ENCODE results near the gene CCDC188.

CCDC188 gene

GRCh38 chr22:20115691-20116375 is 35.0 kb downstream of the CCDC188 start, which contains the start of gene RANBP1:
Gene RANBP1, plus strand, starts transcription at chr22:20116104. Its CDS starts 81 bp downstream, at chr22:20116185.
- Mint-ChIP-seq H3K36me3 (ENCODE audit: low read depth) (peaks cover 24% of the 10 kb centered on the region), H3K27me3 (ENCODE audit: low read depth) (no peaks in the 10 kb centered on the region), H3K9me3 (no peaks in the 10 kb centered on the region), H3K27ac (peak within 1 kb of the TSS; percentile 89 to 96 (median 89)), H3K4me3 (peak within 1 kb of the TSS; percentile 89 to 94 (median 94)), H3K4me1 (peaks cover 11% of the 10 kb centered on the region)
- TF ChIP-seq CTCF (IDR thresholded peaks at IDR 0.05; ENCODE audit: unreplicated experiment in 3 of 3): no peak

GRCh38 chr22:20114506-20115475 is 36.1 kb downstream of the CCDC188 start:
- peak overlapping the region; percentile 65 to 94 (median 84) for H3K4me3 Mint-ChIP-seq
- no peak for TF ChIP-seq CTCF (IDR thresholded peaks at IDR 0.05; ENCODE audit: unreplicated experiment in 3 of 3)
- H3K27ac Mint-ChIP-seq: peak overlapping the region; percentile 14 to 41 (median 37)
- H3K36me3 Mint-ChIP-seq (ENCODE audit: low read depth): peaks cover 21% of the 10 kb centered on the region
- H3K9me3 Mint-ChIP-seq: no peaks in the 10 kb centered on the region
- no peaks in the 10 kb centered on the region for H3K27me3 Mint-ChIP-seq (ENCODE audit: low read depth)
- peaks cover 11% of the 10 kb centered on the region for H3K4me1 Mint-ChIP-seq

- Mint-ChIP-seq H3K36me3 (ENCODE audit: low read depth) (peaks cover 13% of the 10 kb centered on the region), H3K9me3 (no peaks in the 10 kb centered on the region), H3K4me3 (peak overlapping the region in 2 of 3 experiments; percentile 16 to 26), H3K27ac (peak overlapping the region in 1 of 3 experiments; percentile 41), H3K27me3 (ENCODE audit: low read depth) (no peaks in the 10 kb centered on the region), H3K4me1 (peaks cover 8% of the 10 kb centered on the region)
- no peak for TF ChIP-seq CTCF (IDR thresholded peaks at IDR 0.05; ENCODE audit: unreplicated experiment in 3 of 3)
Observed at GRCh38 chr22:20113551-20114310, 37.1 kb downstream of the CCDC188 start.

- Mint-ChIP-seq H3K27me3 (ENCODE audit: low read depth) (no peaks in the 10 kb centered on the region), H3K4me3 (no peak overlapping the region), H3K27ac (no peak overlapping the region), H3K4me1 (peaks cover 5% of the 10 kb centered on the region), H3K36me3 (ENCODE audit: low read depth) (peaks cover 16% of the 10 kb centered on the region), H3K9me3 (no peaks in the 10 kb centered on the region)
- TF ChIP-seq CTCF (IDR thresholded peaks at IDR 0.05; ENCODE audit: unreplicated experiment in 3 of 3): no peak
Observed at GRCh38 chr22:20112623-20113511, 38.0 kb downstream of the CCDC188 start.

Measured in nephron (organoid).